ENCODE measurements around the gene CHMP5. TPM values are rescaled to one million over a fixed set of nuclear protein-coding genes. Genes with fewer than 3 reads are reported as not detected.

The CHMP5 gene
- total RNA-seq, 1 donor from 2014 or later: 56.9 TPM

GRCh38 chr9:33245341-33245740 lies 19.5 kb upstream of the CHMP5 start:
- no peaks in the 10 kb centered on the region for H3K9me3 ChIP-seq (replicated peaks)
- H3K4me3 ChIP-seq: no peak overlapping the region
- H3K27ac ChIP-seq (replicated peaks): no peak overlapping the region
- peaks cover 2% of the 10 kb centered on the region for H3K4me1 ChIP-seq
- H3K36me3 ChIP-seq: peaks cover 17% of the 10 kb centered on the region
- intact Hi-C loops (cut with micrococcal nuclease): no loop called here
- no peak for DNase-seq
- no peaks in the 10 kb centered on the region for H3K27me3 ChIP-seq (ENCODE audit: low read depth)
- no peak for TF ChIP-seq CTCF (IDR thresholded peaks at IDR 0.05; ENCODE audit: borderline replicate concordance)

- no peak for DNase-seq
- H3K27ac ChIP-seq (replicated peaks): no peak overlapping the region
- peaks cover 27% of the 10 kb centered on the region for H3K36me3 ChIP-seq
- H3K4me1 ChIP-seq: no peaks in the 10 kb centered on the region
- H3K4me3 ChIP-seq: no peak overlapping the region
- intact Hi-C loops (cut with micrococcal nuclease): no loop called here
- H3K9me3 ChIP-seq (replicated peaks): no peaks in the 10 kb centered on the region
- TF ChIP-seq CTCF (IDR thresholded peaks at IDR 0.05; ENCODE audit: borderline replicate concordance): no peak
- H3K27me3 ChIP-seq (ENCODE audit: low read depth): no peaks in the 10 kb centered on the region
Measured at GRCh38 chr9:33246269-33246860, 18.5 kb upstream of the CHMP5 start.

- DNase-seq: no peak
- Histone ChIP-seq H3K36me3 (peaks cover 46% of the 10 kb centered on the region), H3K4me1 (no peaks in the 10 kb centered on the region), H3K9me3 (replicated peaks) (no peaks in the 10 kb centered on the region), H3K27me3 (ENCODE audit: low read depth) (no peaks in the 10 kb centered on the region), H3K4me3 (no peak overlapping the region), H3K27ac (replicated peaks) (no peak overlapping the region)
- intact Hi-C loops (cut with micrococcal nuclease): no loop called here
- TF ChIP-seq CTCF (IDR thresholded peaks at IDR 0.05; ENCODE audit: borderline replicate concordance): no peak
Measured at GRCh38 chr9:33248606-33249005, 16.2 kb upstream of the CHMP5 start.

- peaks cover 51% of the 10 kb centered on the region for H3K36me3 ChIP-seq
- no peak for TF ChIP-seq CTCF (IDR thresholded peaks at IDR 0.05; ENCODE audit: borderline replicate concordance)
- H3K9me3 ChIP-seq (replicated peaks): no peaks in the 10 kb centered on the region
- no peak overlapping the region for H3K4me3 ChIP-seq
- H3K27ac ChIP-seq (replicated peaks): no peak overlapping the region
- H3K4me1 ChIP-seq: no peaks in the 10 kb centered on the region
- DNase-seq: no peak
- H3K27me3 ChIP-seq (ENCODE audit: low read depth): no peaks in the 10 kb centered on the region
- intact Hi-C loops (cut with micrococcal nuclease): no loop called here
Measured at GRCh38 chr9:33249087-33249658, 15.7 kb upstream of the CHMP5 start.

GRCh38 chr9:33249983-33250382 lies 14.9 kb upstream of the CHMP5 start:
- Histone ChIP-seq H3K4me1 (no peaks in the 10 kb centered on the region), H3K27me3 (ENCODE audit: low read depth) (no peaks in the 10 kb centered on the region), H3K9me3 (replicated peaks) (no peaks in the 10 kb centered on the region), H3K27ac (replicated peaks) (no peak overlapping the region), H3K4me3 (no peak overlapping the region), H3K36me3 (peaks cover 59% of the 10 kb centered on the region)
- intact Hi-C loops (cut with micrococcal nuclease): no loop called here
- no peak for TF ChIP-seq CTCF (IDR thresholded peaks at IDR 0.05; ENCODE audit: borderline replicate concordance)
- no peak for DNase-seq
